ENCODE data around the gene RSBN1L. TPM values are rescaled to one million over a fixed set of nuclear protein-coding genes. Genes with fewer than 3 reads are reported as not detected.
A peak's percentile ranks its signal among the peaks of the same experiment; 100 is the strongest.

The RSBN1L gene
- total RNA-seq, 1 donor from 2014 or later = 17.2 TPM

- no peaks in the 10 kb centered on the region for H3K4me1 Mint-ChIP-seq (ENCODE audit: unreplicated experiment)
- no peak for DNase-seq (ENCODE audit: low spot score)
- TF ChIP-seq CTCF (IDR thresholded peaks at IDR 0.05; ENCODE audit: unreplicated experiment) = no peak
- no peaks in the 10 kb centered on the region for H3K9me3 Mint-ChIP-seq (ENCODE audit: unreplicated experiment)
- H3K27me3 Mint-ChIP-seq (ENCODE audit: unreplicated experiment) = peaks cover 2% of the 10 kb centered on the region
- no peak overlapping the region for H3K27ac Mint-ChIP-seq (ENCODE audit: unreplicated experiment)
- H3K36me3 Mint-ChIP-seq (ENCODE audit: low read depth, unreplicated experiment) = peaks cover 3% of the 10 kb centered on the region
- no peak overlapping the region for H3K4me3 Mint-ChIP-seq (ENCODE audit: unreplicated experiment)
Observed at GRCh38 chr7:77811516-77812289, 115.4 kb downstream of the RSBN1L start.

- no peaks in the 10 kb centered on the region for H3K4me1 Mint-ChIP-seq (ENCODE audit: unreplicated experiment)
- no peak overlapping the region for H3K27ac Mint-ChIP-seq (ENCODE audit: unreplicated experiment)
- H3K27me3 Mint-ChIP-seq (ENCODE audit: unreplicated experiment) = peaks cover 2% of the 10 kb centered on the region
- TF ChIP-seq CTCF (IDR thresholded peaks at IDR 0.05; ENCODE audit: unreplicated experiment) = no peak
- DNase-seq (ENCODE audit: low spot score) = no peak
- no peak overlapping the region for H3K4me3 Mint-ChIP-seq (ENCODE audit: unreplicated experiment)
- no peaks in the 10 kb centered on the region for H3K9me3 Mint-ChIP-seq (ENCODE audit: unreplicated experiment)
- peaks cover 8% of the 10 kb centered on the region for H3K36me3 Mint-ChIP-seq (ENCODE audit: low read depth, unreplicated experiment)
Observed at GRCh38 chr7:77812290-77812685, 116.0 kb downstream of the RSBN1L start.

- Mint-ChIP-seq H3K36me3 (ENCODE audit: low read depth, unreplicated experiment) (peaks cover 9% of the 10 kb centered on the region), H3K27ac (ENCODE audit: unreplicated experiment) (no peak overlapping the region), H3K4me3 (ENCODE audit: unreplicated experiment) (no peak overlapping the region), H3K27me3 (ENCODE audit: unreplicated experiment) (peaks cover 2% of the 10 kb centered on the region), H3K9me3 (ENCODE audit: unreplicated experiment) (no peaks in the 10 kb centered on the region), H3K4me1 (ENCODE audit: unreplicated experiment) (no peaks in the 10 kb centered on the region)
- DNase-seq (ENCODE audit: low spot score) = no peak
- TF ChIP-seq CTCF (IDR thresholded peaks at IDR 0.05; ENCODE audit: unreplicated experiment) = no peak
Observed at GRCh38 chr7:77813180-77813579, 116.9 kb downstream of the RSBN1L start.

GRCh38 chr7:77819021-77819420, 122.8 kb downstream of the RSBN1L start:
- H3K4me1 Mint-ChIP-seq (ENCODE audit: unreplicated experiment) = no peaks in the 10 kb centered on the region
- H3K27ac Mint-ChIP-seq (ENCODE audit: unreplicated experiment) = no peak overlapping the region
- no peak overlapping the region for H3K4me3 Mint-ChIP-seq (ENCODE audit: unreplicated experiment)
- no peak for DNase-seq (ENCODE audit: low spot score)
- H3K9me3 Mint-ChIP-seq (ENCODE audit: unreplicated experiment) = peaks cover 28% of the 10 kb centered on the region
- no peak for TF ChIP-seq CTCF (IDR thresholded peaks at IDR 0.05; ENCODE audit: unreplicated experiment)
- H3K36me3 Mint-ChIP-seq (ENCODE audit: low read depth, unreplicated experiment) = peaks cover 41% of the 10 kb centered on the region
- peaks cover 12% of the 10 kb centered on the region for H3K27me3 Mint-ChIP-seq (ENCODE audit: unreplicated experiment)

GRCh38 chr7:77820967-77821366, 124.7 kb downstream of the RSBN1L start:
- DNase-seq (ENCODE audit: low spot score) = no peak

More at GRCh38 chr7:77820967-77821366, 124.7 kb downstream of the RSBN1L start:
- Mint-ChIP-seq H3K27me3 (ENCODE audit: unreplicated experiment) (peaks cover 11% of the 10 kb centered on the region), H3K9me3 (ENCODE audit: unreplicated experiment) (peaks cover 30% of the 10 kb centered on the region), H3K27ac (ENCODE audit: unreplicated experiment) (no peak overlapping the region), H3K4me3 (ENCODE audit: unreplicated experiment) (peak overlapping the region; percentile 37), H3K4me1 (ENCODE audit: unreplicated experiment) (no peaks in the 10 kb centered on the region), H3K36me3 (ENCODE audit: low read depth, unreplicated experiment) (peaks cover 42% of the 10 kb centered on the region)
- no peak for TF ChIP-seq CTCF (IDR thresholded peaks at IDR 0.05; ENCODE audit: unreplicated experiment)

Data from endothelial cell (in vitro differentiated cells).